Measurements from ENCODE around the gene ZIK1.

GRCh38 chr19:57576661-57577060 is 7.3 kb upstream of the ZIK1 start:
- no peak for TF ChIP-seq POLR2A (IDR thresholded peaks at IDR 0.05)
- no peak for TF ChIP-seq CTCF (IDR thresholded peaks at IDR 0.05)
- TF ChIP-seq EP300 (IDR thresholded peaks at IDR 0.05): no peak
